ENCODE results near the gene SELENOM.

SELENOM gene

GRCh38 chr22:31102441-31103081 lies 4.8 kb downstream of the SELENOM start:
- Histone ChIP-seq H2AFZ (no peak overlapping the region), H3K36me3 (ENCODE audit: control insufficient read depth, insufficient read depth, low read length) (no peaks in the 10 kb centered on the region), H3K79me2 (no peaks in the 10 kb centered on the region), H3K9me3 (ENCODE audit: control insufficient read depth, low read length) (no peaks in the 10 kb centered on the region), H3K4me2 (ENCODE audit: low read length) (no peak overlapping the region), H3K4me3 (ENCODE audit: low read depth, low read length) (no peak overlapping the region), H3K9ac (no peak overlapping the region), H3K27ac (peak overlapping the region; percentile 82), H3K4me1 (peaks cover 6% of the 10 kb centered on the region), H3K27me3 (ENCODE audit: control insufficient read depth, insufficient read depth, low read length) (no peaks in the 10 kb centered on the region)
- TF ChIP-seq, protein P1, sequence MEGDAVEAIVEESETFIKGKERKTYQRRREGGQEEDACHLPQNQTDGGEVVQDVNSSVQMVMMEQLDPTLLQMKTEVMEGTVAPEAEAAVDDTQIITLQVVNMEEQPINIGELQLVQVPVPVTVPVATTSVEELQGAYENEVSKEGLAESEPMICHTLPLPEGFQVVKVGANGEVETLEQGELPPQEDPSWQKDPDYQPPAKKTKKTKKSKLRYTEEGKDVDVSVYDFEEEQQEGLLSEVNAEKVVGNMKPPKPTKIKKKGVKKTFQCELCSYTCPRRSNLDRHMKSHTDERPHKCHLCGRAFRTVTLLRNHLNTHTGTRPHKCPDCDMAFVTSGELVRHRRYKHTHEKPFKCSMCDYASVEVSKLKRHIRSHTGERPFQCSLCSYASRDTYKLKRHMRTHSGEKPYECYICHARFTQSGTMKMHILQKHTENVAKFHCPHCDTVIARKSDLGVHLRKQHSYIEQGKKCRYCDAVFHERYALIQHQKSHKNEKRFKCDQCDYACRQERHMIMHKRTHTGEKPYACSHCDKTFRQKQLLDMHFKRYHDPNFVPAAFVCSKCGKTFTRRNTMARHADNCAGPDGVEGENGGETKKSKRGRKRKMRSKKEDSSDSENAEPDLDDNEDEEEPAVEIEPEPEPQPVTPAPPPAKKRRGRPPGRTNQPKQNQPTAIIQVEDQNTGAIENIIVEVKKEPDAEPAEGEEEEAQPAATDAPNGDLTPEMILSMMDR (IDR thresholded peaks at IDR 0.05): no peak

GRCh38 chr22:31100762-31101525 lies 6.4 kb downstream of the SELENOM start:
- H3K4me2 ChIP-seq (ENCODE audit: low read length): no peak overlapping the region
- no peak overlapping the region for H3K27ac ChIP-seq
- H3K79me2 ChIP-seq: no peaks in the 10 kb centered on the region
- no peak overlapping the region for H3K9ac ChIP-seq
- no peak overlapping the region for H3K4me3 ChIP-seq (ENCODE audit: low read depth, low read length)
- peaks cover 6% of the 10 kb centered on the region for H3K4me1 ChIP-seq
- no peaks in the 10 kb centered on the region for H3K36me3 ChIP-seq (ENCODE audit: control insufficient read depth, insufficient read depth, low read length)
- H3K9me3 ChIP-seq (ENCODE audit: control insufficient read depth, low read length): no peaks in the 10 kb centered on the region
- TF ChIP-seq, protein P1 (IDR thresholded peaks at IDR 0.05): no peak
- no peaks in the 10 kb centered on the region for H3K27me3 ChIP-seq (ENCODE audit: control insufficient read depth, insufficient read depth, low read length)
- no peak overlapping the region for H2AFZ ChIP-seq

DNA sequence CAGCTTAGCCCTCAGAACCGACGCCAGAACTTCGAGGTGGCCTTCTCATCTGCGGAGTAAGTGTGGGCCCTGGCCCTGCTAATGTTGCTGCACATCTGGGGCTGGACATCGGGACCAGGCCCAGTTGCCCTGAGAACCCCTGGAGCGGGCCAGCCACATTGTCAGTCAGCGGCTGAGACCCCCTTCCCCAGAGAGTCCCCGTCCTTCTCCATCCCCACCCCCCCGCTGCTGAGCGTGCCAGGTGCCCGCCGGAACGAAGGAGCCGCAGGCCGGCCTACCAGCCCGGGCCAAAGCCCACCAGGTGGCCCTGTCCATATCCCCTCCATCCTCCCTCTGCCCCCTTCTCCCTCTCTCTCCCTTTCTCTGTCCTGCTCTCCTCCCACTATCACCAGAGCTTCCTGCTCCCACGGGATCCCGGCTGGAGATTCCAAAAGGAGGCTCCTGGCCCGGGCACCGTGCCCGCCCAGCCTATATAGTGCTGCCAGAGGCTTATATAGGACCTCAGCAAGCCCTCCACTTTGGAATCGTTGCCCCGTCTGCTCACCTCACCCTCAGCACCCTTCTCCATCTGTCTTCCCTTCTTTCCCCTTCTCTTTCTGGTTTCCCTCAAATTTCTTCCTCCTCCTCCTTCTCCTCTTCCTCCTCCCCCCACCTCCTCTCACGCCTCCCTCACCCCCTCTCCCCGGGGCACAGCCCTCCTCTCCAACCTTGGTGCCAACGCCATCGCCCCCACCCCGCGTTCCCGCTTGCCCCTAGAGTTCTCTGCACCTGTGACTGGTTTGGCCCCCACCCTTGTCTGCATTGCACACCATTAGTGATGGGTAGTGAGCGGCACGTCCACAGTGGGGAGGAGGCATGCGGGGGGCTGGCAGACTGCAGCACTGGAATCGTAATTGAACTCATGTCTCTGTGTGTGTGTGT lies 7.3 kb downstream of the SELENOM start:
- Histone ChIP-seq H2AFZ (no peak overlapping the region), H3K36me3 (ENCODE audit: control insufficient read depth, insufficient read depth, low read length) (no peaks in the 10 kb centered on the region), H3K9ac (no peak overlapping the region), H3K79me2 (no peaks in the 10 kb centered on the region), H3K4me3 (ENCODE audit: low read depth, low read length) (no peak overlapping the region), H3K4me1 (peaks cover 6% of the 10 kb centered on the region), H3K4me2 (ENCODE audit: low read length) (no peak overlapping the region), H3K9me3 (ENCODE audit: control insufficient read depth, low read length) (no peaks in the 10 kb centered on the region), H3K27me3 (ENCODE audit: control insufficient read depth, insufficient read depth, low read length) (no peaks in the 10 kb centered on the region), H3K27ac (no peak overlapping the region)
- TF ChIP-seq, protein P1 (IDR thresholded peaks at IDR 0.05): no peak

DNA sequence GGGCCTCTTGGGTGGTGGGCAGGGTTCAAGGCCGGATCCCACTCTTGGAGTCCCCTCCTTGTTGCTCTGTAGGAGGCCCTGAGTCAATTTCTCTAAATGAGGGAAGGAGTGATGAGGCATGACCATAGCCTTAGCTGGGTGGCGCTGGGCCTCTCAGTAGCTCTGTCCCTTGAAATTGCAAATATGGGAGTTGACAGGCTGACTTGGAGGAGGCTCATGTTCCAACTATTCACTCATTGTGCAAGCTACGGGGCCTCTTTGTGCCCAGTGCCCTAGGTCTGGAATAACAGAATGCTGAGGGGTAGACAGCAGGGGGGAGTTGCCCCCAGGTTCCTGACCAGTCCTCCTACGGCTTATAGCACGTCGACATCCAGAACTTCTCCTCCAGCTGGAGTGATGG lies 8.0 kb downstream of the SELENOM start:
- no peak overlapping the region for H2AFZ ChIP-seq
- TF ChIP-seq, protein P1 (IDR thresholded peaks at IDR 0.05): no peak
- no peaks in the 10 kb centered on the region for H3K36me3 ChIP-seq (ENCODE audit: control insufficient read depth, insufficient read depth, low read length)
- peaks cover 6% of the 10 kb centered on the region for H3K4me1 ChIP-seq
- no peak overlapping the region for H3K4me2 ChIP-seq (ENCODE audit: low read length)
- H3K79me2 ChIP-seq: no peaks in the 10 kb centered on the region
- H3K9ac ChIP-seq: no peak overlapping the region
- H3K27ac ChIP-seq: no peak overlapping the region
- H3K27me3 ChIP-seq (ENCODE audit: control insufficient read depth, insufficient read depth, low read length): no peaks in the 10 kb centered on the region
- no peaks in the 10 kb centered on the region for H3K9me3 ChIP-seq (ENCODE audit: control insufficient read depth, low read length)
- no peak overlapping the region for H3K4me3 ChIP-seq (ENCODE audit: low read depth, low read length)

All from parathyroid adenoma (tissue), 2 donors.